Osteocyte (in vitro differentiated cells): ENCODE results near the gene ABCC1. TPM values are rescaled to one million over a fixed set of nuclear protein-coding genes. Genes with fewer than 3 reads are reported as not detected.
"Not testable (repeated sequence)": the region's sequence is repeated elsewhere in the genome, so short reads cannot be mapped to it uniquely, and the experiment has no call there.

Source experiments
- DNase-seq: peaks from one replicate; pipeline ENCODE4 v3.0.0; 2021; ENCODE audit warnings: mixed read lengths; ENCODE audit not compliant: unreplicated experiment; ENCODE audit errors: extremely low spot score
- H3K27ac Mint-ChIP-seq: one replicate; pipeline ENCODE4 v1.8.0; 2021; ENCODE audit warnings: mild to moderate bottlenecking, mixed read lengths; ENCODE audit not compliant: unreplicated experiment
- H3K27me3 Mint-ChIP-seq: one replicate; pipeline ENCODE4 v1.8.0; 2021; ENCODE audit warnings: mixed read lengths; ENCODE audit not compliant: unreplicated experiment
- H3K36me3 Mint-ChIP-seq: one replicate; pipeline ENCODE4 v1.8.0; 2021; ENCODE audit warnings: mixed read lengths; ENCODE audit not compliant: unreplicated experiment
- H3K4me1 Mint-ChIP-seq: one replicate; pipeline ENCODE4 v1.8.0; 2021; ENCODE audit warnings: mixed read lengths; ENCODE audit not compliant: unreplicated experiment
- H3K4me3 Mint-ChIP-seq: one replicate; pipeline ENCODE4 v1.8.0; 2021; ENCODE audit warnings: mild to moderate bottlenecking, moderate library complexity, mixed read lengths; ENCODE audit not compliant: unreplicated experiment
- H3K9me3 Mint-ChIP-seq: one replicate; pipeline ENCODE4 v1.8.0; 2021; ENCODE audit warnings: mixed read lengths; ENCODE audit not compliant: unreplicated experiment
- total RNA-seq: library from RNA; stranded (reverse); gene quantifications from 2 replicates; pipeline ENCODE4 v1.2.1, GENCODE V29; 2021
- TF ChIP-seq, protein P1 (sequence below): fragments of 200-600 bp; sonication (generic); IDR thresholded peaks from 2 replicates; pipeline ENCODE4 v1.5.0; 2021; ENCODE audit warnings: antibody characterized with exemption, mild to moderate bottlenecking, moderate library complexity

The ABCC1 gene
- total RNA-seq, 1 donor from 2014 or later = 256 TPM

DNA sequence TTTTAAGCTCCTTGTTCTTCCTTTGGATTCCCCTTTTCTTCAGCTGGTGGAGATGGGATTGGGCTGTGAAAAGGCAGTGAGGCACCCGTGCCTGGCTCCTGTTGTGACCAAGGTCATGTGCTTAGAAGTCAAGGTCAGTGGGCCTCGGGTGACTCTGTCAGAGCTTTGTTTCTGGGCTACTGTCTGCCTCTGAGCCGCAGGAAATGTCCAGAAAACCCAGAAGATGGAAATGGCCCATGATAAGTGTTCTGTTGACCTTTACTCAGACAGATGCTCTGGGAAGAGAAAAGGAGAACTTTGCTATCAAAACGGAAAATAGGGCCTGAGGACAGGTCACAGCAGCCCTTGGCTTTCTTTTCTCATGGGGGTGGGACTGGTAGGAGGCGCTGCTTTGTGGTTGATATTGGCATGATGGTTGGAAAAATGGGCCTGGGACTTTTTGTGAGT is 2.9 kb downstream of the ABCC1 start:
- Mint-ChIP-seq H3K27me3 (no peaks in the 10 kb centered on the region), H3K9me3 (no peaks in the 10 kb centered on the region), H3K36me3 (peaks cover 9% of the 10 kb centered on the region), H3K27ac (peak overlapping the region; percentile 84), H3K4me1 (peaks cover 65% of the 10 kb centered on the region), H3K4me3 (peak overlapping the region; percentile 95)
- TF ChIP-seq, protein P1, sequence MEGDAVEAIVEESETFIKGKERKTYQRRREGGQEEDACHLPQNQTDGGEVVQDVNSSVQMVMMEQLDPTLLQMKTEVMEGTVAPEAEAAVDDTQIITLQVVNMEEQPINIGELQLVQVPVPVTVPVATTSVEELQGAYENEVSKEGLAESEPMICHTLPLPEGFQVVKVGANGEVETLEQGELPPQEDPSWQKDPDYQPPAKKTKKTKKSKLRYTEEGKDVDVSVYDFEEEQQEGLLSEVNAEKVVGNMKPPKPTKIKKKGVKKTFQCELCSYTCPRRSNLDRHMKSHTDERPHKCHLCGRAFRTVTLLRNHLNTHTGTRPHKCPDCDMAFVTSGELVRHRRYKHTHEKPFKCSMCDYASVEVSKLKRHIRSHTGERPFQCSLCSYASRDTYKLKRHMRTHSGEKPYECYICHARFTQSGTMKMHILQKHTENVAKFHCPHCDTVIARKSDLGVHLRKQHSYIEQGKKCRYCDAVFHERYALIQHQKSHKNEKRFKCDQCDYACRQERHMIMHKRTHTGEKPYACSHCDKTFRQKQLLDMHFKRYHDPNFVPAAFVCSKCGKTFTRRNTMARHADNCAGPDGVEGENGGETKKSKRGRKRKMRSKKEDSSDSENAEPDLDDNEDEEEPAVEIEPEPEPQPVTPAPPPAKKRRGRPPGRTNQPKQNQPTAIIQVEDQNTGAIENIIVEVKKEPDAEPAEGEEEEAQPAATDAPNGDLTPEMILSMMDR = no peak
- no peak for DNase-seq

DNA sequence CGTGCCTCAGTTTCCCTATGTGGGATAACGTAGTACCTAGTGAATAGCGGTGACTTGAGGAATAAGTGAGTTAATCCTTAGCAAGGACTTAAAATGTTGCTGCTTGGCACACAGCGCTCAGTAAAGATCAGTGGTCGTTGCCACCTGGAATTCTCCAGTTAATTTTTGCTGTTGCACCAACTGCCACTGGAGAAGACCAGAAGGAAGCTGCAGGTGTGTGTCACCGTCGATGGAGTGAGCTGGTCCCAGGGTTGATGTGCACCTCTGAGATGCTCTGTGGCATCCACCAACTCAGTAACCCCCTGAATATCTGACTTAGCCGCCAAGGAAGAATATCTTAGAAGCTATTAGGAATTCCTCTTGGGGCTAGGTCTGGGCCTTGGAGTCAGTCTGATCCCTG is 4.1 kb downstream of the ABCC1 start:
- Mint-ChIP-seq H3K27ac (peak overlapping the region; percentile 54), H3K27me3 (no peaks in the 10 kb centered on the region), H3K9me3 (no peaks in the 10 kb centered on the region), H3K4me1 (peaks cover 72% of the 10 kb centered on the region), H3K4me3 (peak overlapping the region; percentile 95), H3K36me3 (peaks cover 9% of the 10 kb centered on the region)
- TF ChIP-seq, protein P1 = no peak
- no peak for DNase-seq

DNA sequence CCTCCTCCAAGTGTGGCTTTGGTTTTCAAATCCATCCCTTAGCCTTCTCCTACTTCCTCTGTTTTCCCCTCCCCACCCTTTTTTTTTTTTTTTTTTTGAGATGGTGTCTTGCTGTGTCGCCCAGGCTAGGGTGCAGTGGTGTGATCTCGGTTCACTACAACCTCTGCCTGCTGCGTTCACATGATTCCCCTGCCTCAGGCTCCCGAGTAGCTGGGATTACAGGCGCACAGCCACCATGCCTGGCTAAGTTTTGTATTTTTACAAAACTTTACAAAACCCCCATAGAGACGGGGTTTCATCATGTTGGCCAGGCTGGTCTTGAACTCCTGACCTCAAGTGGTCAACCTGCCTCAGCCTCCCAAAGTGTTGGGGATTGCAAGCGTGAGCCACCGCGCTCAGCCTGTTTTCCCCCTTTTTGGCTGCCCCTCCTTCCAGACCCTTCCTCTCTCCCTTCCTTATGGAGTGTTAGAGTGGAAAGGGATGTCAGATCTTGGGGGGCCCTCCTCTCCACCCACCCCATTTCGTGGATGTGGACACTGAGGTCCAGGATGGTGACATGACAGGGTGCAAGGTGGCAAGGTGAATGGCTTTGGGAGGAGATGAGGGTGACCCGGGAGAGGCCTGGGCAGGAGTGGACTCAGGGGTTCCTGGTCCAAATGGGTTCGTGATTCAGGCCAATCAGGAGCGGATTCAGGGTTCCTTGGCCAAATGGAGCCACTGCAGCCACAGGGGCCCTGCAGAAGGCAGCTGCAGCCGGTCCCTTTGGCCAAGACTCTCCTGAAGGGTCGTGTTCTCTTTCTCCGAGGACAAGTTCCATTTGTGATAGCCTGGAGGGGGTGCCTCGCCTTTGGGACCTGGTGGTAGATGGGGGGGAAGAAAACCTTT is 4.8 kb downstream of the ABCC1 start:
- Mint-ChIP-seq H3K4me3 (peak overlapping the region; percentile 95), H3K9me3 (no peaks in the 10 kb centered on the region), H3K27ac (peak overlapping the region; percentile 20), H3K4me1 (peaks cover 74% of the 10 kb centered on the region), H3K27me3 (no peaks in the 10 kb centered on the region), H3K36me3 (peaks cover 9% of the 10 kb centered on the region)
- no peak for DNase-seq
- TF ChIP-seq, protein P1 = no peak

DNA sequence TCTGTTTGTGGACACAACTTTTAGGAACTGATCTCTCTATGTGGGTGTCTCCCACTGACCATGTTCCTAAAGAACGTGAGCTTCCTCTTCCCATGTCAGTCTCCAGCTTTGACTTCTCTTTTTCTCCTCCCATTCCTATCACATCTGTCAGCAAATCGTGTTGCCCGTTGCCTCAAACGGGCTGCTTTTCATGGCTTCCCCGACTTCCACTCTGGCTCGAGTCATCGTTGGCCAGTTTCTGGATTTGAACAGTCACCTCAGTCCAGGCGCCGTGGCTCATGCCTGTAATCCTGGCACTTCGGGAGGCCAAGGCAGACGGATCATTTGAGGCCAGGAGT is 5.4 kb downstream of the ABCC1 start:
- Mint-ChIP-seq H3K27me3 (no peaks in the 10 kb centered on the region), H3K9me3 (no peaks in the 10 kb centered on the region), H3K4me3 (peak overlapping the region; percentile 7), H3K36me3 (peaks cover 9% of the 10 kb centered on the region), H3K4me1 (peaks cover 80% of the 10 kb centered on the region), H3K27ac (peak overlapping the region; percentile 20)
- no peak for DNase-seq
- TF ChIP-seq, protein P1 = no peak

DNA sequence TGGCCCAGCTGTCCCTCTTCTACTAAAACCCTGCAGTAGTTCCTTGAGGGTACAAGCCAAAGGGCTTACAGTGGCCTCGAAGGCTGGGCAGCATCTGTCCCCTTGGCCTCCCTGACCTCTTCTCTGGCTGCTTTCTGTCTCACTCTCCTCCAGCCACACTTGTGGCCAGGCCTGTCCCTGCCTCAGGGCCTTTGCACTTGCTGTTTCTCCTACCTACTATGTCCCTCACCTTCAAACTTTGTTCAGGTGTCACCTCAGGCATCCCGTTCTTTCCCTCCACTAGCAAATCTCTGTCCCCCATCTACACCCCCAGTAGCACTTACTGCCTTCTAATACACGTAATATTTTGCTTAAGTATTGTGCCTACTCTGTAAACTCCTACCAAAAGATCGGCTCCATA is 6.0 kb downstream of the ABCC1 start:
- Mint-ChIP-seq H3K27me3 (no peaks in the 10 kb centered on the region), H3K4me3 (no peak overlapping the region), H3K27ac (no peak overlapping the region), H3K9me3 (no peaks in the 10 kb centered on the region), H3K36me3 (peaks cover 13% of the 10 kb centered on the region), H3K4me1 (peaks cover 86% of the 10 kb centered on the region)
- DNase-seq = no peak
- TF ChIP-seq, protein P1 = no peak

DNA sequence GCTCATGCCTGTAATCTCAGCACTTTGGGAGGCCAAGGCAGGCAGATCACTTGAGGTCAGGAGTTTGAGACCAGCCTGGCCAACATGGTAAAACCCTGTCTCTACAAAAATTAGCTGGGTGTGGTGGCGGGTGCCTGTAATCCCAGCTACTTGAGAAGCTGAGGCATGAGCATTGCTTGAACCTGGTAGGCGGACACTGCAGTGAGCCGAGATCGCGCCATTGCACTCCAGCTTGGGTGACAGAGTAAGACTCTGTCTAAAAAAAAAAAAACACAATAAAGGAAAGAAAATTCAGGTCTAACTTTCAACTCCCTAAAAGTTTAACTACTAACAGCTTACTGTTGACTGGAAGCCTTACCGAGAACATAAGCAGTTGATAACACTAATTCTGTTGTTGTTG is 6.7 kb downstream of the ABCC1 start:
- not testable (repeated sequence) for H3K27ac Mint-ChIP-seq, DNase-seq, H3K27me3 Mint-ChIP-seq, H3K4me3 Mint-ChIP-seq, H3K9me3 Mint-ChIP-seq
- Mint-ChIP-seq H3K36me3 (peaks cover 15% of the 10 kb centered on the region), H3K4me1 (peaks cover 89% of the 10 kb centered on the region)
